Measurements from ENCODE around the gene CARD9.

CARD9 gene

DNA sequence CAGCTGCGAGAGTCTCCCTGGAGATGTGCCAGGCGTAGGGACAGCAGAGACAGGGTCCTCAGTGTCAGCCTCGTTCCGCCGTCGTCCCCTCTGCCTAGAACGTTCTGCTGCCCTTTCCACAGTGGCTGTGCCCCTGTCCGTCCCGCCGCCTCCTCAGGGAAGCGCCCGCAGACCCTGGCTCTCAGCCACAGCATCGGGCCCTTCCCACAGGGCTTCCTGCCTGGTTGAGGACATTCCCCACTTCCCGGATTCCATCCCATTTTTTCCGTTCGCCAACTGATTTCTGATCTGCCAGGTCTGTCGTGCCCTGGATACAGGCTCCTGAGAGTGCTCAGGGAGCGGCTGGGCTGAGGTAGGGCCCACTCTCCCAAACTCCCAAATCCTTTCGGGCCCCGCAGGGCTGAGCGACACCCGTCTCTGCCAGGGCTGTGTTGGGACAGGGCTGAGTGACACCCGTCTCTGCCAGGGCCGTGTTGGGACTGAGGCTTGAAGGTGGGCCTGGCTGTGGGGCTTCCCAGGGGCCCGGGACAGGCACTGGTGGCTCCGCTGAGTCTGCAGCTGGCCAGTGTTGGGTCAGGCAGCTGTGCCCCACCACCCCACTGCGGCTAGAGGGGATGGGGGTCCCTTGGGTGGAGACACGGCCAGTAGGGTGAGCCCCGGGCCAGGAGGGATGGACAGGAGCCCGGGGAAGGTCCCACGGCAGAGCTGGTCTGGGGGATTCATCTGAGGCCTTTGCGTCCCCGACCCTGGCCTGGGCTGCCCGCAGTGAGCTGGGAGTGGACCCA lies 25.8 kb downstream of the CARD9 start:
- Histone ChIP-seq H3K9me3 (ENCODE audit: control insufficient read depth, insufficient read depth, low read length) (no peaks in the 10 kb centered on the region), H3K4me1 (ENCODE audit: control insufficient read depth, insufficient read depth, low read length) (no peaks in the 10 kb centered on the region), H3K27me3 (ENCODE audit: control insufficient read depth, insufficient read depth, low read length) (no peaks in the 10 kb centered on the region), H3K36me3 (ENCODE audit: control insufficient read depth, insufficient read depth, low read length) (peaks cover 6% of the 10 kb centered on the region), H3K4me3 (ENCODE audit: low read depth, low read length) (no peak overlapping the region), H3K9ac (ENCODE audit: low read depth, low read length) (no peak overlapping the region)

DNA sequence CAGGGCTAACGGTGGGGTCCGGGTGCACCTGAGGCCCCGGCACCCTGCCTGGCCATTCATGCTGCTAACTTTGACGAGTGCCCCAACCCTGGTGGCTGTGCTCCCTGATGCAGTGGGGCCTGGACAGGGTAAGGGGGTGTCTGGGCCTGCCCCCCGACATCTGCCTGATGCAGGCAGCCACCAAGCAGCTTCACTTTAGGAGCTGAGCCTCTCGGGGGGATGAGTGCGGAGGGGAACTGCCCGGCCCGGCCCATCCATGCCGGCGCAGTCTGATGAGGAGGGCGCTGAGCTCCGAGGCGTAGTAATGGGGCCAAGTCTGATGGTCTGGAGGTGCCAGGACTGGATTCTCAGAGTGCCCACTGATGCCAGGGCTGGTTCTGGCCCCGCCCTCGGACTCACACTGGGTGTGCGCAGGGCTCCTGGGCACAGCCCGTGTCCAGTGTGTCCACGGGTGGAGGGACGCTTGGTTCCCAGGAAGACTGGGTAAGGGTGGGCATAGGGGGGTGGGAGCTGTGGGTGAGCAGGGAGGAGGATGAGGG lies 26.5 kb downstream of the CARD9 start:
- no peak overlapping the region for H3K4me3 ChIP-seq (ENCODE audit: low read depth, low read length)
- no peaks in the 10 kb centered on the region for H3K4me1 ChIP-seq (ENCODE audit: control insufficient read depth, insufficient read depth, low read length)
- H3K9ac ChIP-seq (ENCODE audit: low read depth, low read length), result no peak overlapping the region
- H3K27me3 ChIP-seq (ENCODE audit: control insufficient read depth, insufficient read depth, low read length), result no peaks in the 10 kb centered on the region
- no peaks in the 10 kb centered on the region for H3K9me3 ChIP-seq (ENCODE audit: control insufficient read depth, insufficient read depth, low read length)
- H3K36me3 ChIP-seq (ENCODE audit: control insufficient read depth, insufficient read depth, low read length), result peaks cover 6% of the 10 kb centered on the region

DNA sequence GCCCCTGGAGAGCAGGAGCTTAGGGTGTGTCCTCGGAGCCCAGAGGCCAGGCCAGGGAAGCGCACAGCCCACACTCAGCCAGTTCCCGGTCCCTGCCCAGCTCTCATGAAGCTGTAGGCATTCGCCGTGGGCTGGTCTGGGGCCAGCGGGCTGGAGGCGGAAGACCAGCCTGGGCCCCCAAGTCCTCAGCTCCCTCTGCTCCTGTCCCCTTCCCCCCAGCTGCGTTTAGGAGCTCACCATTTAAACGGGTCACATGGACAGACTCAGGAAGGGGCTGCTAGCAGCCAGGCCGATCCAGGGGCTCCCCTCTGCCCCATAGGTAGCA lies 27.4 kb downstream of the CARD9 start:
- Histone ChIP-seq H3K27me3 (ENCODE audit: control insufficient read depth, insufficient read depth, low read length) (no peaks in the 10 kb centered on the region), H3K4me3 (ENCODE audit: low read depth, low read length) (no peak overlapping the region), H3K9me3 (ENCODE audit: control insufficient read depth, insufficient read depth, low read length) (no peaks in the 10 kb centered on the region), H3K9ac (ENCODE audit: low read depth, low read length) (no peak overlapping the region), H3K4me1 (ENCODE audit: control insufficient read depth, insufficient read depth, low read length) (no peaks in the 10 kb centered on the region), H3K36me3 (ENCODE audit: control insufficient read depth, insufficient read depth, low read length) (peaks cover 6% of the 10 kb centered on the region)

DNA sequence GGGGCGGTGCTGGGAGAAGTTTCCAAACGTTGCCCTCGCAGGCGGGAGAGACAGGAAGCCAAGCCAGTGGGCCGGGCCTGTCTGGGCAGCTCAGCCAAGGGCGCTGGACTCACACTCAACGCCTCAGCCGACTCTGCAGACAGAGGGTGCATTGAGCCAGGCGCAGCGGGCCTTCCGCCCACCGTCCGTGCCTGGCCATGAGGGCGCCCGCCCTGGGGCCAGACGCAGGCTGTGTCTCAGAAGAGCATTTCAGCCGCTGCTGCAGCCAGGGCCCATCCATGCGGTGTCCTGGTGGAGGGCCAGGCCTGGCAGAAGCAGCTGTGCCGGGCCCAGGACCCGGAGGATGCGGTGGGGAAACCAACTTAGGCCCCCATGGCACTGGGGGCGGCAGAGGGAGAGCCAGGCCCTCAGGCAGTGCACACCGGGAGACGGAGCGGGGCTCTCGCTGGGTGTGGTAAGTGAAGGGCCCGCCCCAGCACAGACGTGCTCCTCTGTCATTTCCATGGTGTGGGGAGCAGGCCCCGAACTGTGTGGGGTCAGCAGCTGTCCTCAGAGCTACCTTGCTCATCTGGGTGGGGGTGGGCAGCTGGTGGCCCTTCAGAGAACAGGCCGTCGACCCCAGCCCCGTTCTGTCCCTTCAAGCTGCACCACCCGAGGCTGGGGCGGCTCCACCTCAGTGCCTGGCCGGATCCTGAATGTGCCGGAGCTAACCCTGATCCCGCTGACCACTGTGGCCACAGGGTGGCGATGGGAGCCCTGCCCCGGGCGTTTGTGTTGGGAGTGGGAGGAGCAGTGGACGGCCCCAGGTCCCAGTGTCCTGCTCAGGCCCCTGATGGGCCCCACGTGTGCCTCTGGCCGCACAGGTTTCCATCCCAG lies 27.9 kb downstream of the CARD9 start:
- Histone ChIP-seq H3K9me3 (ENCODE audit: control insufficient read depth, insufficient read depth, low read length) (no peaks in the 10 kb centered on the region), H3K4me1 (ENCODE audit: control insufficient read depth, insufficient read depth, low read length) (no peaks in the 10 kb centered on the region), H3K9ac (ENCODE audit: low read depth, low read length) (no peak overlapping the region), H3K27me3 (ENCODE audit: control insufficient read depth, insufficient read depth, low read length) (no peaks in the 10 kb centered on the region), H3K4me3 (ENCODE audit: low read depth, low read length) (no peak overlapping the region), H3K36me3 (ENCODE audit: control insufficient read depth, insufficient read depth, low read length) (peaks cover 6% of the 10 kb centered on the region)

DNA sequence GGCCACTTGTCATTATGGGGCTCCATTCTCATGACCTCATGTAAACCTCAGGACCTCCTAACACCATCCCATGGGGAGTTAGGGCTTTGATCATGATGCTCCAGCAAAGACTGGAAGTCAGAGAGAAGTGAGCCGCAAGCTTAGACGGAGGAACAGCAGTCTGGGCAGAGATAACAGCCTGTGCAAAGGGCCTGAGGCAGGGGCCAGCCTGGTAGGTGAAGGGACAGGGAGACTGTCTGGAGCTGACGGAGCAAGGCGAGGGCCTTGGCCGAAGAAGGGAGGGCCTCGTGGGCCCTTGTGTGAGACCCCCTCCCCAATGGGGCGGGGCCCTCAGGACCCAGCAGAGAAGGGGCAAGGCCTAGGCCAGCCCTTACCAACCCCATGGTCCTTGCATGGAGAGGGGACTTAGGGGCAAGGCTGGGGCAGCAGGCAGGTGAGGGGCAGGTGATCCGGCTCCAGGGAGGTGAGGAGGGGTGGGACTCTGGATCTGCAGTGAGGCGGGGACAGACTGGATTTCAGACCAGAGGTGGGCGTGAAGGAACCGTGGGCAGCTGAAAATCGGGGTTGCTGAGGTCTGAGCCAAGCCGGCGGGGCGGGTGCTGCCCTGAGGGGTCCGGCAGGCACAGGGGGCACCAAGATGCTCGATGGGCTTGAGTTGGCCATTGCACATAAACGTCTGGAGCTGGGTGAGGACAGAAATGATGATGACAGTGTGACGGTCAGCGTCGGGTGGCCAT lies 28.8 kb downstream of the CARD9 start:
- H3K4me3 ChIP-seq (ENCODE audit: low read depth, low read length), result no peak overlapping the region
- no peaks in the 10 kb centered on the region for H3K27me3 ChIP-seq (ENCODE audit: control insufficient read depth, insufficient read depth, low read length)
- no peaks in the 10 kb centered on the region for H3K9me3 ChIP-seq (ENCODE audit: control insufficient read depth, insufficient read depth, low read length)
- H3K9ac ChIP-seq (ENCODE audit: low read depth, low read length), result no peak overlapping the region
- no peaks in the 10 kb centered on the region for H3K4me1 ChIP-seq (ENCODE audit: control insufficient read depth, insufficient read depth, low read length)
- H3K36me3 ChIP-seq (ENCODE audit: control insufficient read depth, insufficient read depth, low read length), result peaks cover 3% of the 10 kb centered on the region

DNA sequence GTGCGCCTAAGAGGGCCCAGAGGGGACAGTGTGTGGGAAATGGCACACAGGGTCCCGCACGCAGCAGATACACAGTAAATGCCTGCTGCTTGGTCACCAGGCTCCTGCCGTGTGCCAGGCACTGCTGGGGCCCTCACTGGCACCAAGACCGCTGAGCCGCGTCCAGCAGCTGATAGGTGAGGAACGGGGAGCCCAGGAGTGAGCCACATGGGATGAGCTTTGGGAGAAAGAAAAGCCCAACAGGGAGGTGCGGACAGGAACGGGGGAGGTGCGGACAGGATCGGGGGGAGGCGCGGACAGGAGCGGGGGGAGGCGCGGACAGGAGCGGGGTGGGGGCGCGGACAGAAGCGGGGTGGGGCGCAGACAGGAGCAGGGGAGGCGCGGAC lies 29.6 kb downstream of the CARD9 start:
- H3K27me3 ChIP-seq (ENCODE audit: control insufficient read depth, insufficient read depth, low read length), result no peaks in the 10 kb centered on the region
- no peak overlapping the region for H3K4me3 ChIP-seq (ENCODE audit: low read depth, low read length)
- H3K4me1 ChIP-seq (ENCODE audit: control insufficient read depth, insufficient read depth, low read length), result no peaks in the 10 kb centered on the region
- H3K9ac ChIP-seq (ENCODE audit: low read depth, low read length), result no peak overlapping the region
- H3K36me3 ChIP-seq (ENCODE audit: control insufficient read depth, insufficient read depth, low read length), result peaks cover 3% of the 10 kb centered on the region
- no peaks in the 10 kb centered on the region for H3K9me3 ChIP-seq (ENCODE audit: control insufficient read depth, insufficient read depth, low read length)

DNA sequence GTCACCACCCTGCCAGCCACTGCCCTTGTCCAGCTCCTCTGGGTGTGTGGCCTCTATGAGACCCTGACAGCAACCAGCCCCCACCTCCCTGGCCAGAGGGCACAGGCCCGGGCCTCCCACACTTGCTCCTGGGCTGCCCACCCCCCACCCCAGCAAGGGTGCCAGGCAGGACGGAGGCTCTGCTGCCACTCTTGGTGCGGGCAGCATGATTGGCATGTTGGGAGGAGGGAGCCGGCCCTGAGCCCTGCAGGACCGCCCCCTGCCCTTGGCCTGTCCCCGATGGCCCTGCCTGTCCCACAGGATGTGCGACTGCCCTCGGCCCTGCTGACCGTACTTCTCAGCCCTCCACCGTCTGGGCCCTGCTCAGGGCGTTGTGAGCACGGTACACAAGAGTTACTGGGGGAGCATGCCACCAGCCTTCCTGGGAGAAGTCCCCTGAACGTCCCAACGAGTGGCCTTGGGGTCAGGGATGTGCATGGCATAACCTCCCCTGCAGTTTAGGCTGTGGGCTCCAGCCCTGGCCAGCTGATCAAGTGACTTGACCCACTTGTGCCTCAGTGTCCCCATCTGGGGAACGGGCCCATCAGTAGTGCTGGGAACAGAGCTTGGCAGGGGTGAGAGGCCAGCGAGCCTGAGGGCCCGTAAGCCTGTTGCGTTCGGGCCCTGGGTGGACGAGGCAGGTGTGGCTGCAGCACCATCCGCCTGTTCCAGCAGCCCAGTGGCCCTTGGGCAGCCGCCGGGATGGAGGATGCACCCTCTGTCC lies 30.2 kb downstream of the CARD9 start:
- no peaks in the 10 kb centered on the region for H3K4me1 ChIP-seq (ENCODE audit: control insufficient read depth, insufficient read depth, low read length)
- no peaks in the 10 kb centered on the region for H3K27me3 ChIP-seq (ENCODE audit: control insufficient read depth, insufficient read depth, low read length)
- no peaks in the 10 kb centered on the region for H3K9me3 ChIP-seq (ENCODE audit: control insufficient read depth, insufficient read depth, low read length)
- H3K4me3 ChIP-seq (ENCODE audit: low read depth, low read length), result peak overlapping the region; percentile 37
- H3K9ac ChIP-seq (ENCODE audit: low read depth, low read length), result peak overlapping the region; percentile 54
- peaks cover 5% of the 10 kb centered on the region for H3K36me3 ChIP-seq (ENCODE audit: control insufficient read depth, insufficient read depth, low read length)

DNA sequence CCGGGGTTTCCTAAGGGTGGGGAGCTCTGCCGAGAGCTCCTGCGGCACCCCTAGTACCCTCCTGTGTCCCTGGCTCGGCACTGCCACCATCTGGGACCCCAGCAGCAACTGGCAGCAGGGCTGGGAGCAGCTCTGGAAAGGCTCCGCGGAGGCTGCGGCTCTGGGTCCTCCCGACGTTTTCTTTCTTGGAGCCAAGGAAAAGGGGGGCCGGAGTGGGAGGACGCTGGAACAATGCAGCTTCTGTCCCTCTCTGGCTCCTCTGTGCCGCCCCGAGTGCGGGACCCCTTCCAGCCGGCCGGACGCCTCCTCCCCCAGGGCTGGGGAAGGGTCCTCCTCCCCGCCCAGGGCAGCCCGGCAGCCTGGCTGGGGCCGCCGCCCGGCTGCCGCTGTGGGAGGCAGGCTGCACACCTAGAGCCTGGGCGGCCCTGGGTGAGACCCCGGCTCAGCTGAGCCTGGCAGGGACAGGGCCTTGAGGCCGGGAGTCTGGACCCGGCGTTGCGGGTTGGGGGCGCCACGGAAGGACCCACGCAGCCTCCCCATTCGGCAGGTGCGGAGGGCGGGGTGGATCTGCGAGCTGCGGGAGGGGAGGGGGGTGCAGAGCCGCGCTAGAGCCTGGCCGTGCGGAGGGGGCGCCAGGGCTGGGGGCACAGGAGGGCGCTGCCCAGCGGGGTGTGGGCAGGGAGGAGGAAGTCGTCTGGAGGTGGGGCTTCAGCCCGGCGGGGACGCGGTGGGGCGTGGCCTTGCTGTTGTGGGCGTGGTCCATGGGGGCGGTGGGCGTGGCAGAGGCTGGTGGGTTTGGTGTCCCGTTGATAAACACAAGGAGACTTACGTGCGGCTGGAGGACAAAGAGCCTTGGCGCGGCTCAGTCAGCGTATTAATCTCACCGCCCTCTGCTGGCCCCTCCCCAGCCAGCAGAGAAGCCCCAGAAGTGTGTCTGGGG lies 31.0 kb downstream of the CARD9 start:
- Histone ChIP-seq H3K27me3 (ENCODE audit: control insufficient read depth, insufficient read depth, low read length) (no peaks in the 10 kb centered on the region), H3K4me1 (ENCODE audit: control insufficient read depth, insufficient read depth, low read length) (no peaks in the 10 kb centered on the region), H3K9me3 (ENCODE audit: control insufficient read depth, insufficient read depth, low read length) (no peaks in the 10 kb centered on the region), H3K9ac (ENCODE audit: low read depth, low read length) (peak overlapping the region; percentile 24), H3K36me3 (ENCODE audit: control insufficient read depth, insufficient read depth, low read length) (peaks cover 5% of the 10 kb centered on the region), H3K4me3 (ENCODE audit: low read depth, low read length) (peak overlapping the region; percentile 37)

DNA sequence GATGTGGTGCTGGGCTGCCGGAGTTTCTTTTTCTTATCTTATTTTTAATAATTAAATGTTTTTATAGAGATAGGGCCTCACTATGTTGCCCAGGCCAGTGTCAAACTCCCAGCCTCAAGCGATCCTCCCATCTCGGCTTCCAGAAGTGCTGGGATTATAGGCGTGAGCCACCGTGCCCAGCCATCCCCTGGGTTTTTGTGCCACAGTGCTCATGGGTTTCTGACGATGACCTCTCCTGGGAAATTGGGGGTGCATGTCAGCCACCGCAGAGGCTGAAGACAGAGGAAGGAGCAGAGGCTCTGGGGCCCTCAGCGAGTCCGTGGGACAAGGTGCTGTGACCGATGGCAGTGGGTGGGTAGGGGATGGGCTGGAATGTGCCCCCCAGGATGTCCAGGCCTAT lies 31.7 kb downstream of the CARD9 start:
- H3K27me3 ChIP-seq (ENCODE audit: control insufficient read depth, insufficient read depth, low read length), result no peaks in the 10 kb centered on the region
- no peaks in the 10 kb centered on the region for H3K9me3 ChIP-seq (ENCODE audit: control insufficient read depth, insufficient read depth, low read length)
- peaks cover 7% of the 10 kb centered on the region for H3K36me3 ChIP-seq (ENCODE audit: control insufficient read depth, insufficient read depth, low read length)
- no peaks in the 10 kb centered on the region for H3K4me1 ChIP-seq (ENCODE audit: control insufficient read depth, insufficient read depth, low read length)
- H3K9ac ChIP-seq (ENCODE audit: low read depth, low read length), result peak overlapping the region; percentile 24
- H3K4me3 ChIP-seq (ENCODE audit: low read depth, low read length), result no peak overlapping the region

DNA sequence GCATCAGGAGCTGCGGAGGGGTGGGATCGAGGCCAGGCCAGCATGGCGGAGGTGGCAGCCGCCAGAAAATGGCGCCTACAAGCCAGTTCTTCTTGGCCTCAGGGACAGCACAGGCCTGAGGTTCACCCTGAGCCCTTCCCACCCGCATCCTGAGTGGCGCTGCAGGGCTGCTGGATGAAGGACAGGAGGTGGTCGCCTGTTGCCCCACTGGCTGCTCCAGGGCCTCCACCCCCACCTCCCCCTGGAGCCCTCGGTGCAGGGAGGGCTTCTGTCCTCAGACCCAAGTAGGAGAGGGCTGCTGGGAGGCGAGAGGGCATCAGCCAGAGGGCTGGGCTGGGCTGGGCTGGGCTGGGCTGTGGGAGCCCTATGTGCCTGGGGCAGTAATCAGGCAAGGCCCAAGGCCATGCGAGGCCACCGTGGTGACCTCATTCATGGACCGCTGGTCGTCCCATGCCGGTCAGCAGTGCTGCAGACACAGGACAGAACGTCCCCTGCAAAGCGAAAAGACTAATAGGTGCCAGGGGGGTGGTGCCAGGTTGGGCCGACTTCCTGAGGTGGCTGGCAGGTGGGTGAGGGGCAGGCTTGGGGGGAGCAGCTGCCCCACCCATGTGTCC lies 32.3 kb downstream of the CARD9 start:
- Histone ChIP-seq H3K27me3 (ENCODE audit: control insufficient read depth, insufficient read depth, low read length) (no peaks in the 10 kb centered on the region), H3K9me3 (ENCODE audit: control insufficient read depth, insufficient read depth, low read length) (no peaks in the 10 kb centered on the region), H3K4me1 (ENCODE audit: control insufficient read depth, insufficient read depth, low read length) (no peaks in the 10 kb centered on the region), H3K36me3 (ENCODE audit: control insufficient read depth, insufficient read depth, low read length) (peaks cover 11% of the 10 kb centered on the region), H3K9ac (ENCODE audit: low read depth, low read length) (no peak overlapping the region), H3K4me3 (ENCODE audit: low read depth, low read length) (no peak overlapping the region)
